ENCODE results near the gene LHX6. TPM values are rescaled to one million over a fixed set of nuclear protein-coding genes. Genes with fewer than 3 reads are reported as not detected.
A peak's percentile ranks its signal among the peaks of the same experiment; 100 is the strongest.

LHX6 gene
- total RNA-seq, 1 experiment from 2014 or later, result 1.8 TPM

- peak overlapping the region; percentile 48 for H3K4me2 ChIP-seq (ENCODE audit: insufficient read depth, insufficient read length, low read length)
- H3K23me2 ChIP-seq (ENCODE audit: insufficient read length, low read depth, low read length, poor library complexity, severe bottlenecking), result peaks cover 20% of the 10 kb centered on the region
- no peak overlapping the region for H4K8ac ChIP-seq (replicated peaks; ENCODE audit: insufficient read length, low read depth, low read length)
- H3K79me2 ChIP-seq (ENCODE audit: insufficient read depth, low read length), result no peaks in the 10 kb centered on the region
- no peak overlapping the region for H2BK20ac ChIP-seq (ENCODE audit: low read depth, low read length, poor library complexity, severe bottlenecking)
- Mint-ChIP-seq H3K4me3 (peak overlapping the region; percentile 18 to 82), H3K36me3 (ENCODE audit: insufficient read depth in 1 of 3, low read depth in 3 of 3) (peaks cover 0 to 7% (median 0%) of the 10 kb centered on the region in 3 experiments; a peak in 2 of 7 replicates), H3K27me3 (ENCODE audit: low read depth) (peaks cover 99% of the 10 kb centered on the region), H3K9me3 (peaks cover 3 to 6% of the 10 kb centered on the region in 2 experiments; a peak in 4 of 5 replicates), H3K4me1 (peaks cover 38 to 57% of the 10 kb centered on the region in 2 experiments), H3K27ac (no peak overlapping the region)
- H2BK12ac ChIP-seq (ENCODE audit: insufficient read length, low read depth, low read length), result no peak overlapping the region
- no peak for TF ChIP-seq CTCF (conservative IDR thresholded peaks at IDR 0.05)
- H3K14ac ChIP-seq (ENCODE audit: insufficient read depth, low read length), result no peak overlapping the region
- H4K5ac ChIP-seq (ENCODE audit: insufficient read length, low read depth, low read length), result no peak overlapping the region
- peaks cover 4% of the 10 kb centered on the region; the same call in 1 of the 2 replicates for H3K4me1 ChIP-seq (ENCODE audit: insufficient read depth, low read length)
- H3K9ac ChIP-seq (ENCODE audit: extremely low read depth, insufficient read length, low read length), result no peak overlapping the region
- H2BK5ac ChIP-seq (ENCODE audit: insufficient read length, low read length), result no peak overlapping the region
- no peak overlapping the region for H3T11ph ChIP-seq (ENCODE audit: low read length)
- H3K79me1 ChIP-seq (ENCODE audit: insufficient read depth, low read depth, low read length, poor library complexity, severe bottlenecking), result no peaks in the 10 kb centered on the region
- H3K4ac ChIP-seq (ENCODE audit: low read depth, low read length), result no peak overlapping the region
- no peak overlapping the region for H3K23ac ChIP-seq (ENCODE audit: insufficient read length, low read depth, low read length)
- H4K20me1 ChIP-seq (ENCODE audit: control insufficient read depth, insufficient read depth, insufficient read length), result peaks cover 2% of the 10 kb centered on the region
- no peak for DNase-seq
- no peak overlapping the region for H3K56ac ChIP-seq (ENCODE audit: insufficient read length, low read depth, low read length)
- no peaks in the 10 kb centered on the region for H3K9me3 ChIP-seq (ENCODE audit: control insufficient read depth, low read depth, low read length)
- H2BK15ac ChIP-seq (ENCODE audit: low read depth, low read length), result no peak overlapping the region
- peaks cover 83% of the 10 kb centered on the region for H3K27me3 ChIP-seq (ENCODE audit: insufficient read depth, low read length)
- no CpG with 5 or more reads among the region's 11 CpGs for WGBS (ENCODE audit: extremely low coverage, insufficient read length, low lambda C conversion rate)
- no peak overlapping the region for H2BK120ac ChIP-seq (ENCODE audit: low read depth, low read length, poor library complexity, severe bottlenecking)
- H2AK5ac ChIP-seq (ENCODE audit: insufficient read length, low read length), result no peak overlapping the region
- H2AFZ ChIP-seq (ENCODE audit: low read length), result no peak overlapping the region
- no peak overlapping the region for H3K27ac ChIP-seq (ENCODE audit: insufficient read length, low read depth, low read length)
- no peak overlapping the region for H4K91ac ChIP-seq (ENCODE audit: insufficient read length, low read depth, low read length)
- H3K18ac ChIP-seq (ENCODE audit: insufficient read length, low read depth, low read length), result no peak overlapping the region
Observed at GRCh38 chr9:122218071-122218934, 10.5 kb downstream of the LHX6 start.

Measured in H9 (cell line).